ENCODE data around the gene LTA.

GRCh38 chr6:31577579-31577966 lies 5.5 kb downstream of the LTA start:
- TF ChIP-seq, protein P1, sequence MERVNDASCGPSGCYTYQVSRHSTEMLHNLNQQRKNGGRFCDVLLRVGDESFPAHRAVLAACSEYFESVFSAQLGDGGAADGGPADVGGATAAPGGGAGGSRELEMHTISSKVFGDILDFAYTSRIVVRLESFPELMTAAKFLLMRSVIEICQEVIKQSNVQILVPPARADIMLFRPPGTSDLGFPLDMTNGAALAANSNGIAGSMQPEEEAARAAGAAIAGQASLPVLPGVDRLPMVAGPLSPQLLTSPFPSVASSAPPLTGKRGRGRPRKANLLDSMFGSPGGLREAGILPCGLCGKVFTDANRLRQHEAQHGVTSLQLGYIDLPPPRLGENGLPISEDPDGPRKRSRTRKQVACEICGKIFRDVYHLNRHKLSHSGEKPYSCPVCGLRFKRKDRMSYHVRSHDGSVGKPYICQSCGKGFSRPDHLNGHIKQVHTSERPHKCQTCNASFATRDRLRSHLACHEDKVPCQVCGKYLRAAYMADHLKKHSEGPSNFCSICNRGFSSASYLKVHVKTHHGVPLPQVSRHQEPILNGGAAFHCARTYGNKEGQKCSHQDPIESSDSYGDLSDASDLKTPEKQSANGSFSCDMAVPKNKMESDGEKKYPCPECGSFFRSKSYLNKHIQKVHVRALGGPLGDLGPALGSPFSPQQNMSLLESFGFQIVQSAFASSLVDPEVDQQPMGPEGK (CRISPR knock-in tag; IDR thresholded peaks at IDR 0.05; ENCODE audit: borderline replicate concordance) = no peak
- no peak for TF ChIP-seq PPARA (CRISPR knock-in tag; IDR thresholded peaks at IDR 0.05; ENCODE audit: borderline replicate concordance)
- TF ChIP-seq ESRRG (CRISPR knock-in tag; IDR thresholded peaks at IDR 0.05) = no peak
- no peak for TF ChIP-seq SNAI2 (CRISPR knock-in tag; IDR thresholded peaks at IDR 0.05)
- no peak for TF ChIP-seq ZFP30 (CRISPR knock-in tag; IDR thresholded peaks at IDR 0.05)
- TF ChIP-seq ZFP3 (CRISPR knock-in tag; IDR thresholded peaks at IDR 0.05) = no peak

Measured in SK-N-SH treated with all-trans-retinoic acid at 6 μM for 48 hours (cell line).